H9 (cell line): ENCODE results near the gene SEMA3A. TPM values are rescaled to one million over a fixed set of nuclear protein-coding genes. Genes with fewer than 3 reads are reported as not detected.

Source experiments
- DNase-seq: peaks from one replicate; pipeline ENCODE4 v3.0.0-alpha.2; 2017
- H2AFZ ChIP-seq: one replicate; pipeline ENCODE4 v1.6.1; 2013; ENCODE audit warnings: mild to moderate bottlenecking, low read length, control low read depth, moderate library complexity
- H2AK5ac ChIP-seq: 2 replicates; pipeline ENCODE4 v1.6.1; 2013; ENCODE audit warnings: low read length, control low read depth, mixed read lengths; ENCODE audit not compliant: insufficient read length
- H2BK120ac ChIP-seq: one replicate; pipeline ENCODE4 v1.6.1; 2013; ENCODE audit warnings: low read depth, mild to moderate bottlenecking, low read length, control low read depth, inconsistent platforms; ENCODE audit not compliant: poor library complexity, severe bottlenecking
- H2BK12ac ChIP-seq: 2 replicates; pipeline ENCODE4 v1.6.1; 2013; ENCODE audit warnings: low read length, control low read depth, mixed read lengths, low read depth; ENCODE audit not compliant: insufficient read length
- H2BK15ac ChIP-seq: 2 replicates; pipeline ENCODE4 v1.6.1; 2013; ENCODE audit warnings: low read depth, low read length, control low read depth
- H2BK20ac ChIP-seq: one replicate; pipeline ENCODE4 v1.6.1; 2013; ENCODE audit warnings: low read depth, mild to moderate bottlenecking, low read length, control low read depth, inconsistent platforms; ENCODE audit not compliant: poor library complexity, severe bottlenecking
- H2BK5ac ChIP-seq: 2 replicates; pipeline ENCODE4 v1.6.1; 2013; ENCODE audit warnings: low read length, control low read depth, mixed read lengths; ENCODE audit not compliant: insufficient read length
- H3K14ac ChIP-seq: 2 replicates; pipeline ENCODE4 v1.6.1; 2013; ENCODE audit warnings: low read length, control low read depth; ENCODE audit not compliant: insufficient read depth
- H3K18ac ChIP-seq: 2 replicates; pipeline ENCODE4 v1.6.1; 2013; ENCODE audit warnings: low read depth, mild to moderate bottlenecking, mixed read lengths, low read length, control low read depth; ENCODE audit not compliant: insufficient read length
- H3K23ac ChIP-seq: 2 replicates; pipeline ENCODE4 v1.6.1; 2013; ENCODE audit warnings: low read length, control low read depth, mixed read lengths, low read depth; ENCODE audit not compliant: insufficient read length
- H3K23me2 ChIP-seq: 2 replicates; pipeline ENCODE4 v1.6.1; 2013; ENCODE audit warnings: low read depth, mild to moderate bottlenecking, mixed read lengths, low read length, control low read depth; ENCODE audit not compliant: insufficient read length, poor library complexity, severe bottlenecking
- H3K27ac ChIP-seq: 2 replicates; pipeline ENCODE4 v1.5.1; 2013; ENCODE audit warnings: low read length, control low read depth, mixed read lengths, low read depth; ENCODE audit not compliant: insufficient read length
- H3K27me3 ChIP-seq: 2 replicates; pipeline ENCODE4 v1.6.1; 2013; ENCODE audit warnings: low read length, control low read depth, inconsistent platforms; ENCODE audit not compliant: insufficient read depth
- H3K4ac ChIP-seq: 2 replicates; pipeline ENCODE4 v1.6.1; 2013; ENCODE audit warnings: low read depth, mild to moderate bottlenecking, control low read depth, inconsistent platforms, low read length, moderate library complexity
- H3K4me1 ChIP-seq: 2 replicates; pipeline ENCODE4 v1.6.1; 2013; ENCODE audit warnings: low read length, control low read depth, inconsistent platforms; ENCODE audit not compliant: insufficient read depth
- H3K4me2 ChIP-seq: 2 replicates; pipeline ENCODE4 v1.6.1; 2013; ENCODE audit warnings: low read length, control low read depth, mixed read lengths; ENCODE audit not compliant: insufficient read length, insufficient read depth
- H3K56ac ChIP-seq: 2 replicates; pipeline ENCODE4 v1.6.1; 2013; ENCODE audit warnings: low read depth, mild to moderate bottlenecking, mixed read lengths, low read length, control low read depth; ENCODE audit not compliant: insufficient read length
- H3K79me1 ChIP-seq: 2 replicates; pipeline ENCODE4 v1.6.1; 2013; ENCODE audit warnings: low read depth, mild to moderate bottlenecking, moderate library complexity, low read length, control low read depth, inconsistent platforms; ENCODE audit not compliant: insufficient read depth, poor library complexity, severe bottlenecking
- H3K79me2 ChIP-seq: 2 replicates; pipeline ENCODE4 v1.6.1; 2013; ENCODE audit warnings: low read length, control low read depth, inconsistent platforms; ENCODE audit not compliant: insufficient read depth
- H3K9ac ChIP-seq: 2 replicates; pipeline ENCODE4 v1.6.1; 2013; ENCODE audit warnings: low read length, control low read depth, mixed read lengths; ENCODE audit not compliant: insufficient read length; ENCODE audit errors: extremely low read depth
- H3K9me3 ChIP-seq: one replicate; pipeline ENCODE4 v1.6.1; 2013; ENCODE audit warnings: low read depth, low read length, inconsistent platforms; ENCODE audit not compliant: control insufficient read depth
- H3T11ph ChIP-seq: one replicate; pipeline ENCODE4 v1.6.1; 2013; ENCODE audit warnings: mild to moderate bottlenecking, low read length, control low read depth, inconsistent platforms
- H4K20me1 ChIP-seq: one replicate; pipeline ENCODE4 v1.6.1; 2013; ENCODE audit not compliant: control insufficient read depth, insufficient read length, insufficient read depth
- H4K5ac ChIP-seq: 2 replicates; pipeline ENCODE4 v1.6.1; 2013; ENCODE audit warnings: low read depth, mild to moderate bottlenecking, mixed read lengths, low read length, control low read depth; ENCODE audit not compliant: insufficient read length
- H4K8ac ChIP-seq: replicated peaks from 2 replicates; pipeline ENCODE4 v1.6.1; 2013; ENCODE audit warnings: low read length, control low read depth, mixed read lengths, low read depth; ENCODE audit not compliant: insufficient read length
- H4K91ac ChIP-seq: 2 replicates; pipeline ENCODE4 v1.6.1; 2013; ENCODE audit warnings: low read depth, mild to moderate bottlenecking, moderate library complexity, mixed read lengths, low read length, control low read depth; ENCODE audit not compliant: insufficient read length
- H3K27ac Mint-ChIP-seq, 3 experiments: 2 replicates in 2 of 3; 3 replicates in 1 of 3; pipeline ENCODE4 v1.8.0; 2020 to 2021; ENCODE audit warnings: mixed read lengths in 3 of 3, mild to moderate bottlenecking in 1 of 3, moderate library complexity in 1 of 3
- H3K27me3 Mint-ChIP-seq: 2 replicates; pipeline ENCODE4 v1.8.0; 2021; ENCODE audit warnings: low read depth, mild to moderate bottlenecking, moderate library complexity, mixed read lengths
- H3K36me3 Mint-ChIP-seq, 3 experiments: 2 replicates in 2 of 3; 3 replicates in 1 of 3; pipeline ENCODE4 v1.8.0; 2020 to 2021; ENCODE audit warnings: low read depth in 3 of 3, mixed read lengths in 3 of 3; ENCODE audit not compliant: insufficient read depth in 1 of 3
- H3K4me1 Mint-ChIP-seq, 2 experiments: 2 replicates each; pipeline ENCODE4 v1.8.0; 2020; ENCODE audit warnings: mixed read lengths in 2 of 2
- H3K4me3 Mint-ChIP-seq, 2 experiments: 2 replicates in 1 of 2; 3 replicates in 1 of 2; pipeline ENCODE4 v1.8.0; 2020 to 2021; ENCODE audit warnings: mild to moderate bottlenecking in 2 of 2, mixed read lengths in 2 of 2, moderate library complexity in 1 of 2
- H3K9me3 Mint-ChIP-seq, 2 experiments: 2 replicates in 1 of 2; 3 replicates in 1 of 2; pipeline ENCODE4 v1.8.0; 2020; ENCODE audit warnings: mild to moderate bottlenecking in 2 of 2, mixed read lengths in 2 of 2, moderate library complexity in 1 of 2
- WGBS: extraction: QIAGEN DNeasy Blood & Tissue Kit; methylation state at CpG from one replicate; pipeline ENCODE4 v1.1.7; 2013; ENCODE audit warnings: missing lambda C conversion rate, low lambda C conversion rate, mixed read lengths; ENCODE audit not compliant: insufficient read length; ENCODE audit errors: extremely low coverage; 5-methylcytosine and 5-hydroxymethylcytosine counted together
- total RNA-seq: library from RNA; stranded (reverse); gene quantifications from 2 replicates; pipeline ENCODE4 v1.2.1, GENCODE V29; 2021
- TF ChIP-seq, protein P1 (sequence below): fragments of 200-600 bp; sonication (generic); conservative IDR thresholded peaks from 3 replicates; pipeline ENCODE4 v1.8.0; 2021; ENCODE audit warnings: antibody characterized with exemption, mild to moderate bottlenecking

SEMA3A gene
- total RNA-seq, 1 experiment from 2014 or later: 60.0 TPM

DNA sequence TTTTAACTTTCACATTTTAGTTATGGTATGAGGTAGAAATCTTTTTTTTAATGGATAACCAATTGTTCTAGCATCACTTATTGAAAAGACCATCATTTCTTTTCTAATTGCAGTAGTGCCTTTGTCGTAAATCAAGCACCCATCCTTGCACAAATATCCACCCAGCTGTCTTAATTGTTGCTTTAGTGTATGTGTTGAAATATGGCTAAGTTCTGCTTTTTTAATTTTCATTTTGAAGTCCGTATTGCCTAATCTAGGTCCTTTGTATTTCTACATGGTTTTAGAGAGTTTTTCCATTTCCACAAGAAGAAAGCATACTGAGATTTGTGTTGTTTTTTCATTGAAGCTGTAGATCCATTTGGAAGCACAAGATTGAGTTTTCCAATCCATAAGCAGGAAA lies 286.1 kb downstream of the SEMA3A start:
- H2BK5ac ChIP-seq: no peak overlapping the region
- whole genome bisulfite sequencing: no CpG with 5 or more reads among the region's 2 CpGs
- no peaks in the 10 kb centered on the region for H3K36me3 Mint-ChIP-seq

More for the DNA sequence above, 286.1 kb downstream of the SEMA3A start:
- H4K91ac ChIP-seq: no peak overlapping the region
- no peak overlapping the region for H2BK12ac ChIP-seq
- H3K27me3 ChIP-seq: no peaks in the 10 kb centered on the region
- Mint-ChIP-seq H3K4me3 (no peak overlapping the region), H3K27me3 (no peaks in the 10 kb centered on the region), H3K27ac (no peak overlapping the region), H3K4me1 (no peaks in the 10 kb centered on the region), H3K9me3 (peaks cover 0 to 5% of the 10 kb centered on the region in 2 experiments; a peak in 3 of 5 replicates)
- no peak overlapping the region for H3K23ac ChIP-seq
- H3T11ph ChIP-seq: no peak overlapping the region
- no peaks in the 10 kb centered on the region for H3K4me1 ChIP-seq
- H2AFZ ChIP-seq: no peak overlapping the region
- TF ChIP-seq, protein P1, sequence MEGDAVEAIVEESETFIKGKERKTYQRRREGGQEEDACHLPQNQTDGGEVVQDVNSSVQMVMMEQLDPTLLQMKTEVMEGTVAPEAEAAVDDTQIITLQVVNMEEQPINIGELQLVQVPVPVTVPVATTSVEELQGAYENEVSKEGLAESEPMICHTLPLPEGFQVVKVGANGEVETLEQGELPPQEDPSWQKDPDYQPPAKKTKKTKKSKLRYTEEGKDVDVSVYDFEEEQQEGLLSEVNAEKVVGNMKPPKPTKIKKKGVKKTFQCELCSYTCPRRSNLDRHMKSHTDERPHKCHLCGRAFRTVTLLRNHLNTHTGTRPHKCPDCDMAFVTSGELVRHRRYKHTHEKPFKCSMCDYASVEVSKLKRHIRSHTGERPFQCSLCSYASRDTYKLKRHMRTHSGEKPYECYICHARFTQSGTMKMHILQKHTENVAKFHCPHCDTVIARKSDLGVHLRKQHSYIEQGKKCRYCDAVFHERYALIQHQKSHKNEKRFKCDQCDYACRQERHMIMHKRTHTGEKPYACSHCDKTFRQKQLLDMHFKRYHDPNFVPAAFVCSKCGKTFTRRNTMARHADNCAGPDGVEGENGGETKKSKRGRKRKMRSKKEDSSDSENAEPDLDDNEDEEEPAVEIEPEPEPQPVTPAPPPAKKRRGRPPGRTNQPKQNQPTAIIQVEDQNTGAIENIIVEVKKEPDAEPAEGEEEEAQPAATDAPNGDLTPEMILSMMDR: no peak
- H2BK20ac ChIP-seq: no peak overlapping the region
- no peaks in the 10 kb centered on the region for H3K79me2 ChIP-seq
- H3K4ac ChIP-seq: no peak overlapping the region
- H3K4me2 ChIP-seq: no peak overlapping the region
- H2BK120ac ChIP-seq: no peak overlapping the region
- no peak overlapping the region for H3K18ac ChIP-seq
- H3K9ac ChIP-seq: no peak overlapping the region
- H3K79me1 ChIP-seq: no peaks in the 10 kb centered on the region
- no peak overlapping the region for H4K5ac ChIP-seq
- DNase-seq: no peak
- H2AK5ac ChIP-seq: no peak overlapping the region
- no peak overlapping the region for H3K56ac ChIP-seq
- no peak overlapping the region for H2BK15ac ChIP-seq
- no peaks in the 10 kb centered on the region for H3K9me3 ChIP-seq
- H3K27ac ChIP-seq: no peak overlapping the region
- no peaks in the 10 kb centered on the region for H4K20me1 ChIP-seq
- H4K8ac ChIP-seq: no peak overlapping the region
- no peaks in the 10 kb centered on the region for H3K23me2 ChIP-seq
- no peak overlapping the region for H3K14ac ChIP-seq
